Stimulated activated CD4-positive, alpha-beta T cell treated with anti-CD3 and anti-CD28 coated beads, Interleukin-2, amount 100 ng/mL, for 24 hours (primary cell): ENCODE results near the gene ELMO1.

Experiments
- DNase-seq, 2 donors: peaks; one replicate each; pipeline ENCODE4 v3.0.0-alpha.2; 2020

Gene ELMO1

DNA sequence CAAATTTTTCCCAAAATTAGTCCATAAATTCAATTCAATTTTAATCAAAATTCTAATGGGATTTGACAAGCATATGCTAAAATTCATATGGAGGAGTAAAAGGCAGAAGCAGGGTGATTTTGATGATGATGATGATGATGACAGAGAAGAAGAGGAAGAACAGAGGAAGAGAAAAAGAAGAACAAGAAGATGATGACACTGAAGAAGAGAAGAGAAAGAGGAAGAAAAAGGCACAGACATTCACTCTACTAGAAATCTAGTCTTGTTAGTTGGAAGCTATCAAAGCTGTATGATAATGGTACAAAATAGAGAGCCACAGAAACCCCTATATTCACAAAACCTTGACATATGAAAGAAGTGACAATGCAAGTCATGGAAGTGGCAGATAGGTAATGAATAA is 157.9 kb downstream of the ELMO1 start:
- no peak for DNase-seq

DNA sequence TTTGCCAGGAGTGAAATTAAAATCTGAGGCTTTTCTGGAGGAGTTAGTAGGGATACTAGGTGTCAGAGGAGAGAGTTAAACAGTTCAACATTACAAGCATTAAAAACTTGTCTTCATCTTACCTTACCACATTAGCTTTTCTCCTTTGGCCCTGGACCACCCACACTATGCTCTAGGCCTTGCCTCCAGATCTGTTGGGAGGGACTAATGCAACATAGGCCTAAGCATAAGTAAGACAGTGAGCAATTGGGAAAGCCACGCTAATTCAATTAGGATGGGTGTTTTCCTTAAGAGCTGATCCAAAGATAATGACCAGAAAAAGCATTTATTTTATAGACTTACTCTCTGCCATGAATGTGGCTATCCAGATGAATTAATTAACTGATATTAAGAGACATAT is 158.9 kb downstream of the ELMO1 start:
- no peak for DNase-seq

DNA sequence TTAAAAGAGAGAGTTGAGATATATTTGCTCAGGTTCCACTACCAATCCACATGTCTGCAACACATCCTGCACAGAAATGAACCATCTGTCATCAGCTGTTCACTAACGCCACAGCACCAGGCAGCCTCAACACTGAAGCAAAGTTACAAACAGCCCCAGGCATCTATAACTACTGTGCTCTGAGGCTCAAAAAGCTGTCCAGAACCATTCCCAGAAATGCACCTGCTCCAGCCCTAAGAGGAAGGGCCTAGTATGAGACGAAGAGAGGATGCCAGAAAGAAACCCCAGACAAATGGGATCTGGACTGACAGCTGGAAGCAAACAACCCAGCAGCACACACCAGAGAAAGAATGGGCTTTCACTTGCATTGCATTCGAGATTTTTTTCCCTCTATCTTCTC is 159.3 kb downstream of the ELMO1 start:
- no peak for DNase-seq

DNA sequence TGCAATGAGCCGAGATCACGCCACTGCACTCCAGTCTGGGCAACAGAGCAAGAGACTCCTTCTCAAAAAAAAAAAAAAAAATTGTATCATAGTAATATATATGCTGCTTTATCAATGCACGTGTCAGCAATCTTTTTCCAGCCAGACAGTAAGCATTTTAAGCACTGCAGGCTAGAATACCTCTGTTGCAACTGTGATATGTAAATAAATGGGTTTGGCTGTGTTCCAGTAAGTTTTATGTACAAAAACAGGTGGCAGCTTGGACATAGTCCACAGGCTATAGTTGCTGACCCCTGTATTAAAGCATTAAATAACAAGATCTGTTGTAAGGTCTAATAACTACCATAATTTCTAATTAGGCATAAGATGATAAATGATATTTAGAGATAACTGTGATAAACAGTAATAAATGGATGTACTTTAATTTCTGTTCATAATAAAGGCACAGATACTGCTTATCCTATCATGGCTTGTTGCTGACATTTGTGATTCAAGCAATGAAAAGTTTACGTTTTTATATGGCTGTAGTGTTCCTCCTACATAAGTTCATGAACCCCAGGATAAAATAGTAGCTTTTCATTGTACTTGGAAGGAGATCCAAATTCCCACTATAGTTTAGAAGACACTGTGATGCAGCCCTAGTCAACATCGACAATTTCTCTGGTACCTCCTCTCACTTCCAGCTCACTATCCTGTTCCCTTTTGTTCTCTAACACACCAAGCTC is 161.4 kb downstream of the ELMO1 start:
- DNase-seq: no peak

DNA sequence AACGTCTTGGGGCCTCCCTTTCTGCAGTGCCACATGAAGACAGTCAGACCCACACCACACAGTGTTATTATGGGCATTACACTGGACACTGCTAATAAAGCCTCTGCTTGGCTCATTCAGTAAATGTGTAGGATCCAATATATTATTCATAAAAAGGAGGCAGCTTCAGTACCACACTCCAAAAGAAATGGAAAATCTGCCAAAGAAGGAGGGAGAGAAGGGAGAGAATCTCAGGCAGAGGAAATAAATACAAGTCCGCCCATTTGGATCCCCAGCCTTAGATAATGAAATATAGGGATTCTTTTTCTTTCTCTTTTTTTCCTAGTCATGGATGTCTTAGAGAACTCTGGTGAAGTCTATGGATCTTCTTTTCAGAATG is 162.2 kb downstream of the ELMO1 start:
- no peak for DNase-seq

DNA sequence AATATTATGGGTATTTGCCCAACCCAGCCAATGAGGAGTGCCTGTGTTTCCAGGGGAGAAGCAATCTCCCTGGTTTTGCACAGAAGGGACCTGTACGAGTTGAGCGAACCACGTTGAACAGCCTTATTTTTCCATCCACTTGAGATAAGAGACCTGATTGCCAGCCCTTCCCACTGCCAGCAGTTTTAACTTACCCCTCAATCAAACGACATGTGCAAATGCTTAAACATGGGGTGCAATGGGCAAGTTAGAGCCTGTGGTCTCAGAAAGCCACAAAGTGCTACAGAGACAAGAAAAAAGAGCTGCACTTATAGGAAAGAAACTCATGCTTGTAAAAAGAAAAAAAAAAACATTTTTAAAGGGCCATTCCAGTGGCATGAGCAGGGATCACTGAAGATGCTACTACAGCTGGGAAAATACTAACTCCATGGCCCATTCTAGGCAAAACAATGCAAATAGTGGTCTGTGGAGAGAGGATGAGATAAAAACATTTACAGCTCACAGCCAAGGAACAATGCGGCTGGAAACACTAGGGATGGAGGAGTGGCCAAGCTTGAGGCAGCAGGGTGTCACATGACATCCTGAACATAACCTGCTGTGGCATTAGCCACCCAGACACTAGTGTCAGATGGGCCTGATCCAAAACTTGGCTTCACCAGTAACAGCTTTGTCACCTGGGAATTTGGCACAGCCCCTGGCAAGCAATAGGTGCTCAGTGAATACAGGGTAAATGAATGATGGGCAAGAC is 162.8 kb downstream of the ELMO1 start:
- no peak for DNase-seq

DNA sequence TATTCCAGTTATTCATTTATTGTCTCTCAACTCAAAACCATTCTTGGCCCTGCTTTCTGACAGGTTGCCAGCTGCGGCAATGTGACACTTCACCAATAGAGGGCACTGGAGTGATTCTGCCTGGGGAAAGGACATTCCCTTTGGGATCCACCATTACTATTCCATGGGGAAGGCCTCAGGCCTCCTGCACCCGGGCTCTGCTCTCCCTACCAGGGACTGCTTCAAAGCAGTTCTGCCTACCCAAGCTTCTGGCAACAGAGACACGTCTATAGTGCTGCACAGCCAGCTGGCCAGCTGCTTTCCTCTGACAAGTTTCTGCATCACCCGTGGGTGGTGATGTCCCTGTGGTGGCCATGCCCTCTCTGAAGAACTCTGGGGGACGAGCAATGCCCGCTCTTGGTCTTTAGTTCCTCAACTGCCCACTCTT is 163.8 kb downstream of the ELMO1 start:
- DNase-seq: peak; percentile 48 to 52

DNA sequence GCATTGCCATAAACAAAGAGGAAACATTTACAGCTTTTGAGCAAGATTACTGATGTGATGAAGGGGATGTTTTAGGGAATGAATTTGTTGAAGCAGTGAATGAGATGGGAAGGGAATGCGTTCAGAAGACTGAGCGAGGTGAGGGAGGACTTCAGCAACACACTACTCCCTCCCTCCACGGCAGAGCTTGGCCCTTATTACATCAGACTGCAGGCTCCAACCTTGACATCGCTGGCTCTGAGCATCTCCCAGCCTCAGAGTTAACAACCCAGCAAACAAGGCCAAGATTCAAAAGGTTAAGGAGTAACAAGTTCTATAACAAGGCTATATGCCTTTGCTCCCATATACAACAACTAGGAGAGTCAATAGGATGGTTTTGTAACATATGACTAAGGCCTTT is 164.4 kb downstream of the ELMO1 start:
- DNase-seq: no peak

DNA sequence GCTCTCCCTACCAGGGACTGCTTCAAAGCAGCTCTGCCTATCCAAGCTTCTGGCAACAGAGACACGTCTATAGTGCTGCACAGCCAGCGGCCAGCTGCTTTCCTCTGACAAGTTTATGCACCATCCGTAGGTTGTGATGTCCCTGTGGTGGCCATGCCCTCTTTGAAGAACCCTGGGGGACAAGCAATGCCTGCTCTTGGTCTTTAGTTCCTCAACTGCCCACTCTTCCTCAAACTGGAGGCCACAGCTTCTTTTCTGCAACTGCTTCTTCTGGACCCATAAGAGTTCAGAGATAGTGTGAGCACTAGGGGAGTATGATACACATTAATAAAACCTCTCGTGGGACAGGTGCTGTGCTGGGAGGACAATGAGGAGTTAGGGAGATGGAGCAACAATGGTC is 164.9 kb downstream of the ELMO1 start:
- DNase-seq: no peak

DNA sequence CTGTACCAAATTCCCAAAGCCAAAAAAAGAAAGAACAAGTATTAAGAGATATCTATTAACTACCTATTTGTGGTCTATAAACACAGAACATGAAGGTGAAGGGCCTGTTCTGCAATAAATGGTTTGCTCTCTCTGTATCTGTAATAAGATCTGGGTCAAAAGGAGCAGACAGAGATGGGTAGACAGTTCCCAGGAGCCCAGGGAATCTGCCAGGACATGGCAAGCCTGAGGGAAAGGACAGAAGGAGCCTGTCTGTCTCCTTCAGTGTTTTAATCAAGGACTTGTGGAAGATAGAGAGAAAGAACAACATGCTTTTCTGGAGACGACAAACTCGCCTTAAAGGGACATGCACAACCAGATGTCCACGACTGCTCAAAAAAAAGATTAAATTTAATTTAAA is 165.7 kb downstream of the ELMO1 start:
- no peak for DNase-seq

DNA sequence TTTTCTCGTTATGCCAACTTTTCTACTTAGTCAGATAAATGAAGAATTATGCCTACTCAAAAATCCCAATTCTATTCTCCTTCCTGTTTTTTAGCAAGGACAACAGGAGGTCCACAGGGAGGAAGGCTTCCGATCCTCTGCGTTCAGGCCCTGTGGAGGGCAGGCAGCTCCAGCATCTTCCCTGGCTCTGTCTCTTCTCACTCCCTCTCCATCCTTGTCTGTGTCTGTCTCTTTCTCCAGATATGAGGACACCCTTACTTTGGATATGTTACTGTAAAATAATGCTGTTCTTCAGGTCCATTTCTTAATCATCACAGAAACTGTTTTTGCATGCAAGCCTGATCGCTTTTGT is 166.6 kb downstream of the ELMO1 start:
- no peak for DNase-seq

DNA sequence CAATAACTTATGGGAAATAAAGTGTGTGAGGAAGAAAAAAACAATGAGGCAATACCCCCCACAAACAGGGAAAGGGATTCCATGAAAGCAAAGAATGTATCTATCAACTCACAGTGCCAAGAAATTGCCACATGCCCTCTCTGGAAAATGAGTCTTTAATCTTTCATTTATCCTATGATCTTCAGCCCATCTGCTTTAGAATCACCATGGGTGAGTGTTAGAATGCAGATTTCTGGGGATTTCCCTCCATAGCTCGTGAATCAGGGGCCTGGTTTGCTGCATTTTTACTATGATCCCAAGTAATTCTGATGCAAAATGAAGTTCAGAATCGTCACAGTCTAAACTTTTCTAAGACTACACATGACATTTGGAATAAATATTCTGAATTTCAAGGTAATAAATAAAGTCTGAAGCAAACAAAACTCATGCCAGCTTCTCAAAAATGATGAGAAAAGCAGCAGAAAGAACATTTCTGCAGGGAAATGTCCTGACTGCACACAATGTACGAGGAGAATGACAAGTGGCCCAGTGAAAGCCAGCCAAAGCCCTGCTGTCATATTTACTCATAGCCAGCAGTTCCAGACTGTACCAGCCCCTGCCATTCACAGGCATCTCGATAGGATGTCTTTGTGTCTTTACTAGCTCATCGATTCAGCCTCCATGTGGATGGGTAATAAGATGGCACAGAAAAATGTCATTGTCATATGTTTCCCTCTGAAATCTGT is 167.1 kb downstream of the ELMO1 start:
- DNase-seq: no peak

DNA sequence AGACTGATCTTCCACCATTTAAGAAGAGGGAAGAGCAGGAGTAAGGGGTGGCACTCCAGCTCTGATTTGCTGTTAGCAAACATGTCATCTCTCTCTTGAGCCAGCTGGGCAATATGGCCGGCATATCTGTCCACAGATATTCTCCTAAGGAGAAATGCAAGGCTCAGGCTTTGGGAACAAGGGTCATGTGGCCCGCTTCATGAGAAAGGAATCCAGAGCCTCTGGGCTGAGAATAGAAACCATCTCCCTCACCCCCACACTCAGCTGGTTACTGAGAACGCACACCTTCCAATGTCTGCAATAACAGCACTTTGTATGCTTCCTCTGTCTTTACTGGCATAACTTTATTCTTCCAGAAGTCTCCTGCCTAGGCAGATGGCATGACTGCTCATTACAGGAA is 171.2 kb downstream of the ELMO1 start:
- DNase-seq: no peak

DNA sequence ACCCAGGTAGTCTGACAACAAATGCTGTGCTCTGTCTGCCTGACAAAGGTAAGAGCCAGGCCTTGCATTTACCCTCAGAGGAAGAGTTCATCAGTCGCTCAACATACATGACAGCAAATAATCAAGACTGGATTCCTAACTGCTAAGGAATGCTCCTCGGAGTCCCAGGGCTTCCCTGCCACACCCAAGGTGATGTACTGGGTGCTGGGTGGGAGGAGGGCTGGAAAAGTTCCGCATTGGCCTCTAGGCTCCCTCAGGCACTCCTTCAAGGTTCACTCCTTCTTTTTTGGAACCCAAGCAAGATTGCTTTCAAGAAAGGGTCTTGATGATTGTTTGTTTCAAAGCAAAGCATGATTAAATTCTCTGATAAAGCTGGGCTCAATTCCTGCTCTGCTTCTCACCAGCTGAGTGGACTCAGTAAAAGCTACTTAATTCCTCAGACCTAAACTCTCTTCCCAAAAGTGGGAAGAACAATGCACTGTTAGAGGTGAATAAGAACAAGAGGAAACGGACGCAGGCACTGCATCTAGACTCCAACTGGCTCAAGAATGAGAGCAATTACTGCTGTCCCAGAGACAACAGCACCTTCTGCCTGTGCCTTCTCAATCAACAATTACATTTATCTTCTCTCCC is 173.5 kb downstream of the ELMO1 start:
- DNase-seq: no peak

DNA sequence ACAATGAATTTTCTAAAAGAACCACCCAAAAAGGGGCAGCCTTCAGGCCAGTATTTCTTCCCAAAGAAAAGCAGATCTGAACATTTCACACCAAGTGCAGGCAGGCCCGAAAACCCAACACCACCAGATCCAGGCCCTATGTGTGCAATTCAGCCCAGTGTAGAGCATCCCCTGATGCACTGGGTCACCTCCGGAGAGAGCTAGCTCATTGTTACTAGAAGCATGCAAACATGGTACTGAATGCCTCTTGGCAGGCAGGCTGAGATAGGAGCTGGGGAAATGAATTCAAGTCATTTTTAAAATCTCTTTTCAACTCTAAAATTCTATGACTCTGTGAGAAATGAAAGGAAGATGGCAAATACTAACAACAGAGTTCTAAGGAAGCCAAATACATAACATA is 174.8 kb downstream of the ELMO1 start:
- no peak for DNase-seq

DNA sequence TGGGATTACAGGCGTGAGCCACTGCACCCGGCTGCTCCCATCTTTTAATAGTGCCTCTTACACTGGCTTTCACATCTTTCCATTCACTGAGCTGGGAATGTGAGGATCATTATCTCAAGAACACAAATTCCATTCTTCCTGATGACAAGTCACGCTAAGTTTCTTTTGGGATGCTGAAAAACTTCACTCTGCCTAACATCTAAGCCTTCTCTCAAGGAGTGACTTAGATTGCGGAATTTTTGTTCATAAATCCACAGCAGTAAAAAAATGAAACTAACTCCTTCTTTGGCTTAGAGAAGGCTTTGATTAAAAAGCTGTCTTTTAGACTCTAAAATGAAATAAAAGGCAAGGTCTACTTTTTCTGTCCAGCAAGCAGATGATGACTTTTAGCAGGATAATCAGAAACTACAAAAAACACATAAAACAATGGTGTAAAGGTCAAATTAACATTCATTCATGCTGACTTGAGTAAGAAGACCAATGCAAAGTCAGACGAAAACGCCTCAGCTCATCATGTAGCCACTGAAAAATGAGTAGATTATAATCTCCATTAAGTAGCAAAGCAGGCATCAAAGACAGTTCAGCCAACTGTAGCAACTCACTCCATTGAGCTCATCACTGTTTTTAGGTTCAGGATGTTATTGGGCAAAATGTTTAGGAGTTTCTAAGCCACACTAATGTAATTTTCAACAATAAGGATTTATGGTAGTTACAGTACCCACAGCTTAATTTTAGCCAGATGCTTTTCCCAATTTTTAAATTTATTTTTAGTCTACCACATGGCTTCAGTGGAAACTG is 178.8 kb downstream of the ELMO1 start:
- no peak for DNase-seq

DNA sequence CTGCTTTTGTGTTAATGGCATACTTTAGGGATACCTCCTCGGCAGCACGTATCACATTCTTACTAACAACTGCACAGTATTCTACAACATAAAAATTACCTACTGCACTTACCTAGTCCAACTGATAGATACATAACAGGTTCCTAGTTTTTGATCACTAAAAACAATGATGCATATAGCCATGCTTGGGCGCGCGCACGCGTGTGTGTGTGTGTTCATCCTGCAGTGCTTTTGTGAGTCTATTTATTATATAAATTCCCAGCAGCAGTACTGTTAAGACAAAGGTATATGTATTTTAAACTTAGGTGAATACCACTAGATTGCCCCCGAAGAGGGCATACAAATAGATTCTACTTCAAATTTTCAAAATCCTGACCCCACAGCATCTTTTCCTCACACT is 181.4 kb downstream of the ELMO1 start:
- DNase-seq: no peak

DNA sequence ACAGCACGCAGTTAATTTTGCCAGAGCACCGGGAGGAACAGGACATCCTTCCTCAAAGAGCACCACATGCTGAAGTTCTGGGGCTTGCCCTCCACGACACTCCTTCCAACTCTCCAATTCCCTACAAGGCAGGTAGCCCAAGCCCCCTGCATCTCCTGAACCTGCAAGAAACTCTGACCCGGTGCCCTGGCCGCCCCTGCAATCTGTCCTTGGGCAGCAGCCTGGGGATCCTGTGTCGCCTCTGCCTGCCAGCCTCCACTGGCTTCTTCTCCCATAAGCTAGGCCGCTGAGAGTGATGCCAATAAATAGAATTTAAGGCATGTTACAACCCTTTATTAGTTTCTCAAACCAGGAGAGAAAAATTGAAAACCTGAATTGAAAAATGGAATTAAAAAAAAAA is 182.8 kb downstream of the ELMO1 start:
- no peak for DNase-seq

DNA sequence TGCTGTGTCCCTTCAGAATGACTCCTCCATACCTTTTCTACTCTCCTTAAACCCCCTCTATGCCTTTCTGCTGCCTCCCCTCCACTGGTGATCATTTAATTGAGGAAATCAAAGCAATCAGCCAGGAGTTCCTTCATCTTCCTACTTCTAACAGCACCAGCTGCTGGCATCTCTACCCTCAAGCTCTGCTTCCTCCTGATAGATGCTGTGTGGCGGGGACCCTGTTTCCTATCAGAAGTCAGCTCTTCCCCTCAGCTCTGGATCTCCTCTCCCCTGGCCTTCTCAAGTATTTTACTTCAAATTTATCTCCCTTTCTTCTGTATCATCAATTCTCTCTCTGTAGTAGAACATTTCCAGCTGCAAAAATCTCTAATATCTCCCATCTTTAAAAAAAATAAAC is 183.7 kb downstream of the ELMO1 start:
- DNase-seq: no peak

DNA sequence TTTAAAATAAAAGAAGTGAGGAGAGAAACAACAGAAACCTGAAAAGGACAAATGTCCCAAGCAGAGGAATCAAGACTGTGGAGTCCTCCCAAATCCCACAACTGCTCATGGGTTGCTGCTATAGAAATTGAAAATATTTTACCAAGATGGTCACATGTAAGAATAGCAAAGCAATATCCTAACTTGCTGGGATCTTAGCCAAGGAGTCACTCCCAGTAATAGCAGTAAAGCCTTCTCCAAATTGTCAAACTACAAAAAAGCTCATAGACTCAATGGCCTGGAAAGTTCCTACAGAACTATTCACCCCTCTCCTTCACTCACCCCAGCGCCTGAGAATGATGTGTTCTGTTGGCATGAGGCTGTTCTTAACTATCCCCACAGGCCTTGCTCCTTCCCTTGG is 186.5 kb downstream of the ELMO1 start:
- DNase-seq: no peak

DNA sequence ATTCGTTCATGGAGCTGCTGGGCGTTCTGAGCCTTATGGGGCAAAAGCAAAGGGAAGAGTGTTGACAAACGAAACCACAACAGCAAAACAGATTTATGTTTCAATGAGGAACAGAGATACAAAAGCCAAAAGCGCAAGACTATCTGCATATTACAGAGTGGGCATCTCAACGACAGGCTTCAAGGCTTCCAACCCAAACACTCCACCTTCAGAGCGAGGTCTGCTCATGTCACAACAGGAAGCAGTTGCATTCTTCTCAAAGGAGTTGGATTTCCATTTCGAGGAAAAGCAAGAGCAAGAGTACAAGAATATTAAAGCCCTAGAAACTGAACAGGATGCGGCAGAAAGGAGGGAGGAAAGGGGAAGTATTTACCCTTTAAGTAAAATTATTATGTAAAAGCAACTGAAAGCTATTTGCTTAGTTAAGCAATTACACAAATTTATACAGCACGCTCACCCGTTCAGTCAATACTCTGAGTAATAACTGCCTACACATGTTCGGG is 189.3 kb downstream of the ELMO1 start:
- DNase-seq: no peak

DNA sequence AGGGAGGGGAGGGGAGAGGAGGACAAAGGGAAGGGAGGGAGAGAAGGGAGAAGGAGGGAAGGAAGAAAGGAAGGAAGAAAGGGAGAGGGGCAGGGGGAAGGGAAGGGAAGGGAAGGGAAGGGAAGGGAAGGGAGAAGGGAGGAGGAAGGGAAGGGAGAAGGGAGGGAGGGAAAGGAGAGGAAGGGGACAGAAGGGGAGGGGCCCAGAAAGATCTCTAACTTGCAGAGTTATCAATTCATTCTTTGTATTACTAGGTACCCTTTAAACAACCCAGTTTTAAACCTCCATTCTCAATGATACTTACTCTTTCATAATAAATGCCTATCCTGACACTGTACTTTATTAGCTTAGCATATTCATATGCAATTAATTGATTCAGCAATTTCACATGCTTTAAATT is 192.0 kb downstream of the ELMO1 start:
- DNase-seq: no peak
